Adrenal gland (tissue), 5 donors: Measurements from ENCODE around the gene VEPH1.

Experiments
- POLR2A ChIP-seq, 2 donors: fragments of 450-650 bp; IDR thresholded peaks; one replicate each; pipeline ENCODE4 v1.6.1; 2017; ENCODE audit warnings: antibody characterized with exemption in 2 of 2, mild to moderate bottlenecking in 2 of 2, moderate library complexity in 1 of 2
- TF ChIP-seq, protein P1 (sequence below), 6 experiments: fragments of 450-650 bp in 4 of 6; fragments of 200-600 bp in 2 of 6; sonication (generic) in 1 of 6; IDR thresholded peaks; 1 replicate in 5 of 6; 2 replicates in 1 of 6; pipeline versions ENCODE4 v1.5.1 to v1.8.0; 2016 to 2021; ENCODE audit warnings: antibody characterized with exemption in 6 of 6, mild to moderate bottlenecking in 2 of 6, moderate library complexity in 1 of 6
- donor health status: DM: no; HTN: no; CAD: no.

DNA sequence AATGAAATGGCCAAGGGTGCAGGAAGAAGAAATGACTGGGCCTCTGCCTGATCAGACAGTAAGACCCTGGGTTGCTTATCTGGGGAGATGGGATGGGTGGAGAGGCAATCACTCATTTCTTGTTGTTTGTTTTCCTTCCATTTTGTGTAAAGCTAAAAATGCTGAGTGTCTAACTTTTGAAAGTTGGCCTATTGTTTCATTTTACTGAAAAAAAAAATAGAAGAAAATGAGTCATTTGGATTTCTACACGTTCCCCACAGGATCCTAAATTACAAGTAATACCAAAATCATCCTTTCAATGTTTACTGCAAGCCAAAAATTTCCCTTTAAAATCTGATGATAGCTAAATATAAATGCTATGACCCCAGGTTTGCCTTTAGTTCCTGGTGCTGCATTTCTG, 36.0 kb downstream of the VEPH1 start:
- TF ChIP-seq POLR2A (IDR thresholded peaks at IDR 0.05): no peak
- TF ChIP-seq, protein P1, sequence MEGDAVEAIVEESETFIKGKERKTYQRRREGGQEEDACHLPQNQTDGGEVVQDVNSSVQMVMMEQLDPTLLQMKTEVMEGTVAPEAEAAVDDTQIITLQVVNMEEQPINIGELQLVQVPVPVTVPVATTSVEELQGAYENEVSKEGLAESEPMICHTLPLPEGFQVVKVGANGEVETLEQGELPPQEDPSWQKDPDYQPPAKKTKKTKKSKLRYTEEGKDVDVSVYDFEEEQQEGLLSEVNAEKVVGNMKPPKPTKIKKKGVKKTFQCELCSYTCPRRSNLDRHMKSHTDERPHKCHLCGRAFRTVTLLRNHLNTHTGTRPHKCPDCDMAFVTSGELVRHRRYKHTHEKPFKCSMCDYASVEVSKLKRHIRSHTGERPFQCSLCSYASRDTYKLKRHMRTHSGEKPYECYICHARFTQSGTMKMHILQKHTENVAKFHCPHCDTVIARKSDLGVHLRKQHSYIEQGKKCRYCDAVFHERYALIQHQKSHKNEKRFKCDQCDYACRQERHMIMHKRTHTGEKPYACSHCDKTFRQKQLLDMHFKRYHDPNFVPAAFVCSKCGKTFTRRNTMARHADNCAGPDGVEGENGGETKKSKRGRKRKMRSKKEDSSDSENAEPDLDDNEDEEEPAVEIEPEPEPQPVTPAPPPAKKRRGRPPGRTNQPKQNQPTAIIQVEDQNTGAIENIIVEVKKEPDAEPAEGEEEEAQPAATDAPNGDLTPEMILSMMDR (IDR thresholded peaks at IDR 0.05): no peak
